Measurements from ENCODE around the gene ALOXE3. TPM values are rescaled to one million over a fixed set of nuclear protein-coding genes. Genes with fewer than 3 reads are reported as not detected.

The ALOXE3 gene
- total and polyA plus RNA-seq, 4 experiments from 2014 or later: 0.20 to 0.33 (median 0.32) TPM; not detected in 1

DNA sequence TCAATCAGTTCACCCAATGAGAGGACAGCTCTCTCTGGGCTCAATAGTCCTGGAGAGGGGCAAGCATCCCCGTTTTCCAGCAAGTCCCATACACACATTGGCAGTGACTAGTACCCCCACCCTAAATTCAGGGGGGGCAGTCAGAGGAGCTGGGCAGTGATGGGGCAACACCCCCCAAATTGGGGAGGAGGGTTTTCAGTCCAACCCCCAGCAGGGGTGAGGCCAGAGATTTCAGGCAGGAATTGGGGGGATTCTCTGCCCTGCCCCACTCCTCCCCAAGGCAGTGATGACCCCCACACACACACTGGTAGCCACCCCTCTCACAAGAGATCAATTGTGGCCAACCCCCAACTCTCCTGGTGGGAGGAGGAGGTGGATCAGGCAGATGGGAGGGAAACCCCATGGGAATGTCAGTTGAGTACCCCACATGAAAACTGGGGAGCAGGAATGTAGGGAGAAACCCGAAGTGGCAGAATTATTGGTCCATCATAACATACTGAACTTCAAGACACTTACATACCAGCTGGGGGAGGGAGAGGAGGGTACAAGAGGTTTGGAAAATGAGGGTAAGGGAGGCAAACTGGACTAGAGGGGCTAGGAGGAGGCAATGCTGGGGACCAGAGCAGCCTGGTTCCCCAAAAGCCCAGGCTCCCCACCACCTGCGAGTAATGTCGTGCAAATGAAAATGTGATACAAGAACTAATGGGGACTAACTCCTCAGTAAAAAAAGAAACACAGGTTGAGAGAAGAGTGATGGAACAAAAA, 41.3 kb upstream of the ALOXE3 start:
- Mint-ChIP-seq H3K4me1 (peaks cover 45 to 63% (median 51%) of the 10 kb centered on the region in 4 donors), H3K27me3 (no peaks in the 10 kb centered on the region), H3K27ac (peak overlapping the region in 6 of 7 donors; percentile 94 to 98 (median 96)), H3K9me3 (peaks cover 0 to 1% (median 0%) of the 10 kb centered on the region in 8 donors), H3K36me3 (peaks cover 24 to 51% of the 10 kb centered on the region in 2 donors), H3K4me3 (peak overlapping the region in 7 of 8 donors; percentile 55 to 93 (median 75))
- ChIA-PET POLR2A (ENCODE audit: partially characterized antibody) (interaction anchor here (1.2 to 23.4 kb wide), 9 partner anchors 8 to 88 kb away, joined by 3 to 1074 read pairs (median 47); partner anchors contain the start of genes ALOXE3, BORCS6, CTC1 and HES7), CTCF (ENCODE audit: partially characterized antibody) (interaction anchor here (1.0 to 7.7 kb wide), 13 partner anchors 9 to 65 kb away, joined by 3 to 93 read pairs (median 5); partner anchors contain the start of genes ALOXE3 and TMEM107)
- H3K9me3 ChIP-seq (ENCODE audit: control insufficient read depth in 1 of 2, low read length in 2 of 2): no peaks in the 10 kb centered on the region
- no peak overlapping the region for H3K4me3 ChIP-seq (ENCODE audit: low read length in 2 of 2)
- peaks cover 30% of the 10 kb centered on the region for H3K36me3 ChIP-seq (ENCODE audit: insufficient read depth, low read length)
- peaks cover 80% of the 10 kb centered on the region for H3K4me1 ChIP-seq (ENCODE audit: insufficient read depth, low read length)
- H3K27ac ChIP-seq (ENCODE audit: low read depth, low read length): peak overlapping the region; percentile 44
- H3K27me3 ChIP-seq (ENCODE audit: insufficient read depth, low read length): no peaks in the 10 kb centered on the region
- intact Hi-C loops (cut with micrococcal nuclease): loop anchor here (5.0 kb wide), 1 partner anchor 88 kb away; the partner anchor contains the start of genes CTC1 and PFAS
- peak in 1 of 5 donors; percentile 29 for DNase-seq

- ChIA-PET CTCF (ENCODE audit: partially characterized antibody) (interaction anchor here (0.9 to 7.7 kb wide), 19 partner anchors 8 to 142 kb away, joined by 3 to 93 read pairs (median 5); partner anchors contain the start of genes ALOXE3, CTC1, HES7 and SLC25A35), POLR2A (ENCODE audit: partially characterized antibody) (interaction anchor here (0.8 to 23.4 kb wide), 14 partner anchors 8 to 136 kb away, joined by 3 to 1074 read pairs (median 6); partner anchors contain the start of genes ALOXE3, BORCS6, CTC1 and HES7)
- Histone ChIP-seq H3K27me3 (ENCODE audit: insufficient read depth, low read length) (no peaks in the 10 kb centered on the region), H3K9me3 (ENCODE audit: control insufficient read depth in 1 of 2, low read length in 2 of 2) (no peaks in the 10 kb centered on the region), H3K27ac (ENCODE audit: low read depth, low read length) (peak overlapping the region; percentile 69), H3K4me1 (ENCODE audit: insufficient read depth, low read length) (peaks cover 80% of the 10 kb centered on the region), H3K36me3 (ENCODE audit: insufficient read depth, low read length) (peaks cover 30% of the 10 kb centered on the region), H3K4me3 (ENCODE audit: low read length in 2 of 2) (no peak overlapping the region)
- intact Hi-C loops (cut with micrococcal nuclease): loop anchor here (5.0 kb wide), 1 partner anchor 88 kb away; the partner anchor contains the start of genes CTC1 and PFAS
- H3K27me3 Mint-ChIP-seq: no peaks in the 10 kb centered on the region
- H3K27ac Mint-ChIP-seq: peak overlapping the region; percentile 94 to 98 (median 97)
- H3K36me3 Mint-ChIP-seq: peaks cover 26 to 55% of the 10 kb centered on the region in 2 donors
- peak overlapping the region; percentile 51 to 88 (median 77) for H3K4me3 Mint-ChIP-seq
- DNase-seq: no peak
- H3K9me3 Mint-ChIP-seq: peaks cover 0 to 1% (median 0%) of the 10 kb centered on the region in 8 donors
- H3K4me1 Mint-ChIP-seq: peaks cover 45 to 63% (median 49%) of the 10 kb centered on the region in 4 donors
Measured at GRCh38 chr17:8159032-8159400, 40.7 kb upstream of the ALOXE3 start.

GRCh38 chr17:8158267-8159031, 40.1 kb upstream of the ALOXE3 start:
- H3K36me3 ChIP-seq (ENCODE audit: insufficient read depth, low read length): peaks cover 30% of the 10 kb centered on the region
- Mint-ChIP-seq H3K27ac (peak overlapping the region; percentile 93 to 98 (median 97)), H3K4me3 (peak overlapping the region; percentile 51 to 88 (median 77)), H3K36me3 (peaks cover 28 to 52% of the 10 kb centered on the region in 2 donors), H3K9me3 (peaks cover 0 to 1% (median 0%) of the 10 kb centered on the region in 8 donors), H3K4me1 (peaks cover 43 to 63% (median 47%) of the 10 kb centered on the region in 4 donors), H3K27me3 (no peaks in the 10 kb centered on the region)
- H3K27ac ChIP-seq (ENCODE audit: low read depth, low read length): peak overlapping the region; percentile 69
- intact Hi-C loops (cut with micrococcal nuclease): loop anchor here (1.0 to 5.0 kb wide), 3 partner anchors 15 to 142 kb away; partner anchors contain the start of genes CTC1 and PFAS
- peak overlapping the region in 1 of 2 donors; percentile 2 for H3K4me3 ChIP-seq (ENCODE audit: low read length in 2 of 2)
- ChIA-PET CTCF (ENCODE audit: partially characterized antibody) (interaction anchor here (0.9 to 7.7 kb wide), 19 partner anchors 9 to 142 kb away, joined by 3 to 93 read pairs (median 5); partner anchors contain the start of genes ALOXE3, CTC1, HES7 and SLC25A35), POLR2A (ENCODE audit: partially characterized antibody) (interaction anchor here (0.8 to 23.4 kb wide), 16 partner anchors 7 to 137 kb away, joined by 3 to 1074 read pairs (median 4); partner anchors contain the start of genes ALOXE3, AURKB, BORCS6 and CTC1)
- DNase-seq: peak; percentile 82 to 91 (median 83)
- peaks cover 80% of the 10 kb centered on the region for H3K4me1 ChIP-seq (ENCODE audit: insufficient read depth, low read length)
- no peaks in the 10 kb centered on the region for H3K27me3 ChIP-seq (ENCODE audit: insufficient read depth, low read length)
- no peaks in the 10 kb centered on the region for H3K9me3 ChIP-seq (ENCODE audit: control insufficient read depth in 1 of 2, low read length in 2 of 2)

GRCh38 chr17:8156246-8156992, 38.1 kb upstream of the ALOXE3 start:
- peak; percentile 100 for DNase-seq
- Mint-ChIP-seq H3K36me3 (peaks cover 24 to 60% of the 10 kb centered on the region in 2 donors), H3K4me1 (peaks cover 38 to 71% (median 55%) of the 10 kb centered on the region in 4 donors), H3K4me3 (no peak overlapping the region), H3K9me3 (peaks cover 0 to 7% (median 0%) of the 10 kb centered on the region in 8 donors), H3K27me3 (no peaks in the 10 kb centered on the region), H3K27ac (no peak overlapping the region)
- Histone ChIP-seq H3K27me3 (ENCODE audit: insufficient read depth, low read length) (no peaks in the 10 kb centered on the region), H3K4me1 (ENCODE audit: insufficient read depth, low read length) (peaks cover 85% of the 10 kb centered on the region), H3K9me3 (ENCODE audit: control insufficient read depth in 1 of 2, low read length in 2 of 2) (no peaks in the 10 kb centered on the region), H3K4me3 (ENCODE audit: low read length in 2 of 2) (peak overlapping the region; percentile 90), H3K36me3 (ENCODE audit: insufficient read depth, low read length) (peaks cover 25% of the 10 kb centered on the region), H3K27ac (ENCODE audit: low read depth, low read length) (peak overlapping the region; percentile 100)
- ChIA-PET CTCF (ENCODE audit: partially characterized antibody) (interaction anchor here (0.6 to 7.7 kb wide), 19 partner anchors 12 to 470 kb away, joined by 3 to 93 read pairs (median 4); partner anchors contain the start of genes ALOXE3, BORCS6 and CTC1), POLR2A (ENCODE audit: partially characterized antibody) (interaction anchor here (0.6 to 23.4 kb wide), 34 partner anchors 7 to 1121 kb away, joined by 3 to 1074 read pairs (median 4); partner anchors contain the start of genes ALOXE3, AURKB, BORCS6 and CNTROB)
- intact Hi-C loops (cut with micrococcal nuclease): loop anchor here (1.0 to 5.0 kb wide), 6 partner anchors 17 to 91 kb away; partner anchors contain the start of genes CTC1, PFAS and TMEM107

DNA sequence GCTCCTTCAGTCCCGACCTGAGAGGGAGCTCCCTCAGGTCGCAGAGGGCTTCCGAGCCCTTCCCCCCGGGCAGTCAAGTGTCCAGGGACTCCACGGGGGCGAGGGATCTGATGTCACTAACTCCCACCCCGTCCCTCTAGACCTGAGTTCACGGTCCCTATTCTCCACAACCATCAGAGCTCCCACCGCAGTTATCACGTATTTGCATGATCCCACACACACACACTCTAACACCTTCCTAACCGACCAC, 37.6 kb upstream of the ALOXE3 start:
- peaks cover 81% of the 10 kb centered on the region for H3K4me1 ChIP-seq (ENCODE audit: insufficient read depth, low read length)
- ChIA-PET POLR2A (ENCODE audit: partially characterized antibody) (interaction anchor here (0.7 to 23.4 kb wide), 24 partner anchors 7 to 1120 kb away, joined by 3 to 1074 read pairs (median 8); partner anchors contain the start of genes ALOXE3, AURKB, BORCS6 and CNTROB), CTCF (ENCODE audit: partially characterized antibody) (interaction anchor here (0.6 to 7.7 kb wide), 14 partner anchors 12 to 470 kb away, joined by 3 to 93 read pairs (median 4); partner anchors contain the start of gene ALOXE3)
- H3K27me3 ChIP-seq (ENCODE audit: insufficient read depth, low read length): no peaks in the 10 kb centered on the region
- H3K36me3 Mint-ChIP-seq: peaks cover 19 to 56% of the 10 kb centered on the region in 2 donors
- peak overlapping the region; percentile 90 for H3K4me3 ChIP-seq (ENCODE audit: low read length in 2 of 2)
- peaks cover 36 to 71% (median 51%) of the 10 kb centered on the region in 4 donors for H3K4me1 Mint-ChIP-seq
- no peak overlapping the region for H3K4me3 Mint-ChIP-seq
- H3K9me3 Mint-ChIP-seq: peaks cover 0 to 9% (median 0%) of the 10 kb centered on the region in 8 donors
- H3K36me3 ChIP-seq (ENCODE audit: insufficient read depth, low read length): peaks cover 20% of the 10 kb centered on the region
- no peaks in the 10 kb centered on the region for H3K9me3 ChIP-seq (ENCODE audit: control insufficient read depth in 1 of 2, low read length in 2 of 2)
- H3K27ac Mint-ChIP-seq: no peak overlapping the region
- no peaks in the 10 kb centered on the region for H3K27me3 Mint-ChIP-seq
- peak overlapping the region; percentile 100 for H3K27ac ChIP-seq (ENCODE audit: low read depth, low read length)
- intact Hi-C loops (cut with micrococcal nuclease): loop anchor here (1.0 to 5.0 kb wide), 6 partner anchors 17 to 91 kb away; partner anchors contain the start of genes CTC1, PFAS and TMEM107
- DNase-seq: no peak

Data from CD4-positive, alpha-beta memory T cell (primary cell).